K562 (cell line): ENCODE results near the gene RBMS1.

Experiments used
- ELF4 ChIP-seq: fragments of 450-650 bp; formaldehyde crosslinking; IDR thresholded peaks from 2 replicates; pipeline ENCODE4 v1.4.0; 2022; ENCODE audit warnings: missing genetic modification characterization
- GABPA ChIP-seq: fragments of 200-800 bp; sonication (Bioruptor generic); conservative IDR thresholded peaks from 2 replicates; pipeline ENCODE4 v1.6.1; 2016; ENCODE audit warnings: low read depth, missing genetic modification characterization, missing compliant biosample characterization
- ZNF133 ChIP-seq: fragments of 250-450 bp; sonication (Bioruptor Pico); IDR thresholded peaks from 2 replicates; pipeline ENCODE4 v1.4.0; 2020; ENCODE audit warnings: mild to moderate bottlenecking
- ZNF347 ChIP-seq: fragments of 450-650 bp; formaldehyde crosslinking; IDR thresholded peaks from 2 replicates; pipeline ENCODE4 v1.4.0; 2020; ENCODE audit warnings: low read depth, mild to moderate bottlenecking, moderate library complexity
- TF ChIP-seq, protein P1 (sequence below), 3 experiments: IDR thresholded peaks in 2 of 3; conservative IDR thresholded peaks in 1 of 3; 2 replicates each; pipeline ENCODE4 v1.5.1; 2011 to 2012; ENCODE audit warnings: low read length in 3 of 3, mild to moderate bottlenecking in 3 of 3, control low read depth in 2 of 3, improper control_type of control experiment in 1 of 3, inconsistent platforms in 1 of 3, low read depth in 1 of 3, mixed read lengths in 1 of 3, moderate library complexity in 1 of 3; ENCODE audit not compliant: insufficient read depth in 2 of 3

GRCh38 chr2:160522951-160523710 lies 29.5 kb upstream of the RBMS1 start:
- TF ChIP-seq GABPA (tag) (no peak), ZNF133 (no peak), ZNF347 (CRISPR knock-in tag) (no peak), ELF4 (CRISPR knock-in tag) (no peak)
- TF ChIP-seq, protein P1, sequence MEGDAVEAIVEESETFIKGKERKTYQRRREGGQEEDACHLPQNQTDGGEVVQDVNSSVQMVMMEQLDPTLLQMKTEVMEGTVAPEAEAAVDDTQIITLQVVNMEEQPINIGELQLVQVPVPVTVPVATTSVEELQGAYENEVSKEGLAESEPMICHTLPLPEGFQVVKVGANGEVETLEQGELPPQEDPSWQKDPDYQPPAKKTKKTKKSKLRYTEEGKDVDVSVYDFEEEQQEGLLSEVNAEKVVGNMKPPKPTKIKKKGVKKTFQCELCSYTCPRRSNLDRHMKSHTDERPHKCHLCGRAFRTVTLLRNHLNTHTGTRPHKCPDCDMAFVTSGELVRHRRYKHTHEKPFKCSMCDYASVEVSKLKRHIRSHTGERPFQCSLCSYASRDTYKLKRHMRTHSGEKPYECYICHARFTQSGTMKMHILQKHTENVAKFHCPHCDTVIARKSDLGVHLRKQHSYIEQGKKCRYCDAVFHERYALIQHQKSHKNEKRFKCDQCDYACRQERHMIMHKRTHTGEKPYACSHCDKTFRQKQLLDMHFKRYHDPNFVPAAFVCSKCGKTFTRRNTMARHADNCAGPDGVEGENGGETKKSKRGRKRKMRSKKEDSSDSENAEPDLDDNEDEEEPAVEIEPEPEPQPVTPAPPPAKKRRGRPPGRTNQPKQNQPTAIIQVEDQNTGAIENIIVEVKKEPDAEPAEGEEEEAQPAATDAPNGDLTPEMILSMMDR (IDR thresholded peaks at IDR 0.05 in 2 of 3, conservative IDR thresholded peaks at IDR 0.05 in 1 of 3; ENCODE audit: insufficient read depth in 2 of 3, low read depth in 1 of 3, low read length in 3 of 3): no peak
